EL (cell line): Measurements from ENCODE around the gene TDRD3.
"Not testable (repeated sequence)": the region's sequence is repeated elsewhere in the genome, so short reads cannot be mapped to it uniquely, and the experiment has no call there.

ENCODE experiments used
- DNase-seq: peaks from one replicate; pipeline ENCODE4 v3.0.0-alpha.2; 2016

TDRD3 gene

GRCh38 chr13:60396783-60397703 lies at the start of gene TDRD3:
Gene TDRD3 (plus strand): TSS chr13:60397220. CDS start chr13:60397365, 145 bp downstream.
- DNase-seq = peak; percentile 83

- DNase-seq = no peak
Measured at GRCh38 chr13:60347690-60348089, 49.3 kb upstream of the TDRD3 start.

GRCh38 chr13:60348097-60348496 lies 48.9 kb upstream of the TDRD3 start:
- DNase-seq = no peak

GRCh38 chr13:60351326-60351725 lies 45.7 kb upstream of the TDRD3 start:
- DNase-seq = peak; percentile 63

- no peak for DNase-seq
Measured at GRCh38 chr13:60351855-60352615, 45.0 kb upstream of the TDRD3 start.

GRCh38 chr13:60352644-60353043 lies 44.4 kb upstream of the TDRD3 start:
- no peak for DNase-seq

GRCh38 chr13:60355056-60355455 lies 42.0 kb upstream of the TDRD3 start:
- DNase-seq = no peak

- DNase-seq = no peak
Measured at GRCh38 chr13:60356970-60357369, 40.0 kb upstream of the TDRD3 start.

GRCh38 chr13:60358453-60358852 lies 38.6 kb upstream of the TDRD3 start:
- no peak for DNase-seq

GRCh38 chr13:60363288-60363687 lies 33.7 kb upstream of the TDRD3 start:
- DNase-seq = no peak

GRCh38 chr13:60369242-60369641 lies 27.8 kb upstream of the TDRD3 start:
- DNase-seq = no peak

- no peak for DNase-seq
Measured at GRCh38 chr13:60370343-60370742, 26.7 kb upstream of the TDRD3 start.

GRCh38 chr13:60372141-60372540 lies 24.9 kb upstream of the TDRD3 start:
- DNase-seq = no peak

- not testable (repeated sequence) for DNase-seq
Measured at GRCh38 chr13:60379282-60379681, 17.7 kb upstream of the TDRD3 start.

- peak; percentile 1 for DNase-seq
Measured at GRCh38 chr13:60379837-60380565, 17.0 kb upstream of the TDRD3 start.

GRCh38 chr13:60384911-60385310 lies 12.1 kb upstream of the TDRD3 start:
- no peak for DNase-seq

- DNase-seq = no peak
Measured at GRCh38 chr13:60386250-60386649, 10.8 kb upstream of the TDRD3 start.

- no peak for DNase-seq
Measured at GRCh38 chr13:60392131-60392530, 4.9 kb upstream of the TDRD3 start.

GRCh38 chr13:60395971-60396782 lies 843 bp upstream of the TDRD3 start:
- peak; percentile 93 for DNase-seq

GRCh38 chr13:60397704-60398378 lies 821 bp downstream of the TDRD3 start:
- DNase-seq = peak; percentile 69

- no peak for DNase-seq
Measured at GRCh38 chr13:60398379-60398891, 1.4 kb downstream of the TDRD3 start.
